ENCODE results near the gene PDE2A. TPM values are rescaled to one million over a fixed set of nuclear protein-coding genes. Genes with fewer than 3 reads are reported as not detected.
"Not testable (repeated sequence)": the region's sequence is repeated elsewhere in the genome, so short reads cannot be mapped to it uniquely, and the experiment has no call there.

PDE2A gene
- polyA plus RNA-seq, 3 donors: 0.18 to 1.7 (median 0.53) TPM

DNA sequence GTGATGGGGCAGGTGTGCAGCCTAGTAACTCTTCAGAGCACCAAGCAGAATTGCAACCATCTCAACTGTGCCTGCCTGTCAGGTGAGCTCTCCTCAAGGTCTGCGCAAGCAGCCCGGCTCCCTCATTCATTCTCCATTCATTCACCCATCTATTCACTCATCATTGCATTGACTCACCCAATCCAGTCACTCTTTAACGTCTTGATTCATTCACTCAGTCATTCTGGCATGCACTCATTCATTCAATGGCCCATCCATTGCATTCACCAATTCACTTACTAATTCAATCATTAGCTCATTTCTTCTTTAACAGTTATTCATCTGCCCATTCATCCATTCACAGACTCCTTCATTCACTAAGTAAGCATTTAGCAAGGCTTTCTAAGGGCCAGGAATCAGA, 111.8 kb downstream of the PDE2A start:
- Histone ChIP-seq H3K27me3 (ENCODE audit: control insufficient read depth in 2 of 2, insufficient read depth in 2 of 2, low read length in 2 of 2) (peaks cover 0 to 2% of the 10 kb centered on the region in 2 donors), H3K27ac (ENCODE audit: low read depth in 1 of 2, low read length in 2 of 2) (no peak overlapping the region), H3K9ac (ENCODE audit: insufficient read depth, low read length, poor library complexity, severe bottlenecking) (no peak overlapping the region), H2AFZ (ENCODE audit: insufficient read depth, low read depth, low read length, poor library complexity, severe bottlenecking) (no peak overlapping the region), H4K20me1 (ENCODE audit: insufficient read depth, low read length) (no peaks in the 10 kb centered on the region), H3K36me3 (replicated peaks in 1 of 2; ENCODE audit: control insufficient read depth in 1 of 2, insufficient read depth in 2 of 2, low read length in 2 of 2) (no peaks in the 10 kb centered on the region), H3K4me1 (ENCODE audit: control insufficient read depth in 1 of 2, insufficient read depth in 2 of 2, low read length in 2 of 2) (no peaks in the 10 kb centered on the region), H3K4me2 (replicated peaks; ENCODE audit: extremely low read depth, low read length, poor library complexity, severe bottlenecking) (no peak overlapping the region), H3K9me3 (replicated peaks in 1 of 2; ENCODE audit: control insufficient read depth in 1 of 2, insufficient read depth in 1 of 2, low read length in 2 of 2) (no peaks in the 10 kb centered on the region), H3K79me2 (ENCODE audit: insufficient read depth, low read length) (no peaks in the 10 kb centered on the region), H3K4me3 (replicated peaks in 1 of 3; ENCODE audit: low read depth in 2 of 3, low read length in 3 of 3) (no peak overlapping the region)
- 97% methylated on average over 3 of the region's 3 CpGs for WGBS (ENCODE audit: insufficient coverage)
- DNase-seq: no peak
- intact Hi-C loops (cut with micrococcal nuclease): loop anchor here in 1 of 2 donors (5.0 kb wide), 1 partner anchor 65 kb away; no protein-coding TSS in a partner anchor
- Mint-ChIP-seq H3K9me3 (peaks cover 0 to 2% (median 0%) of the 10 kb centered on the region in 7 donors), H3K27me3 (ENCODE audit: low read depth in 3 of 3) (peaks cover 0 to 7% (median 4%) of the 10 kb centered on the region in 3 donors), H3K4me3 (no peak overlapping the region), H3K4me1 (peaks cover 2% of the 10 kb centered on the region), H3K36me3 (no peaks in the 10 kb centered on the region), H3K27ac (no peak overlapping the region)
- TF ChIP-seq CTCF (IDR thresholded peaks at IDR 0.05): no peak

GRCh38 chr11:72561856-72562255, 112.4 kb downstream of the PDE2A start:
- intact Hi-C loops (cut with micrococcal nuclease): loop anchor here in 1 of 2 donors (5.0 kb wide), 1 partner anchor 65 kb away; no protein-coding TSS in a partner anchor
- Histone ChIP-seq H3K27ac (ENCODE audit: low read depth in 1 of 2, low read length in 2 of 2) (no peak overlapping the region), H3K9me3 (replicated peaks in 1 of 2; ENCODE audit: control insufficient read depth in 1 of 2, insufficient read depth in 1 of 2, low read length in 2 of 2) (no peaks in the 10 kb centered on the region), H3K79me2 (ENCODE audit: insufficient read depth, low read length) (no peaks in the 10 kb centered on the region), H3K4me2 (replicated peaks; ENCODE audit: extremely low read depth, low read length, poor library complexity, severe bottlenecking) (no peak overlapping the region), H3K27me3 (ENCODE audit: control insufficient read depth in 2 of 2, insufficient read depth in 2 of 2, low read length in 2 of 2) (peaks cover 0 to 8% of the 10 kb centered on the region in 2 donors), H3K36me3 (replicated peaks in 1 of 2; ENCODE audit: control insufficient read depth in 1 of 2, insufficient read depth in 2 of 2, low read length in 2 of 2) (no peaks in the 10 kb centered on the region), H3K4me3 (replicated peaks in 1 of 3; ENCODE audit: low read depth in 2 of 3, low read length in 3 of 3) (no peak overlapping the region), H4K20me1 (ENCODE audit: insufficient read depth, low read length) (no peaks in the 10 kb centered on the region), H3K4me1 (ENCODE audit: control insufficient read depth in 1 of 2, insufficient read depth in 2 of 2, low read length in 2 of 2) (no peaks in the 10 kb centered on the region), H2AFZ (ENCODE audit: insufficient read depth, low read depth, low read length, poor library complexity, severe bottlenecking) (no peak overlapping the region), H3K9ac (ENCODE audit: insufficient read depth, low read length, poor library complexity, severe bottlenecking) (no peak overlapping the region)
- Mint-ChIP-seq H3K36me3 (no peaks in the 10 kb centered on the region), H3K9me3 (peaks cover 0 to 2% (median 0%) of the 10 kb centered on the region in 7 donors), H3K27me3 (ENCODE audit: low read depth in 3 of 3) (peaks cover 0 to 10% (median 4%) of the 10 kb centered on the region in 3 donors), H3K4me3 (no peak overlapping the region), H3K4me1 (peaks cover 2% of the 10 kb centered on the region), H3K27ac (no peak overlapping the region)
- no peak for TF ChIP-seq CTCF (IDR thresholded peaks at IDR 0.05)
- 97% methylated on average over 4 of the region's 4 CpGs for WGBS (ENCODE audit: insufficient coverage)
- no peak for DNase-seq

GRCh38 chr11:72560864-72561263, 113.4 kb downstream of the PDE2A start:
- H3K9me3 ChIP-seq (replicated peaks in 1 of 2; ENCODE audit: control insufficient read depth in 1 of 2, insufficient read depth in 1 of 2, low read length in 2 of 2); H3K9ac ChIP-seq (ENCODE audit: insufficient read depth, low read length, poor library complexity, severe bottlenecking); H3K27ac ChIP-seq (ENCODE audit: low read depth in 1 of 2, low read length in 2 of 2); H3K4me1 ChIP-seq (ENCODE audit: control insufficient read depth in 1 of 2, insufficient read depth in 2 of 2, low read length in 2 of 2); H3K27ac Mint-ChIP-seq; H3K4me3 Mint-ChIP-seq; H3K36me3 ChIP-seq (replicated peaks in 1 of 2; ENCODE audit: control insufficient read depth in 1 of 2, insufficient read depth in 2 of 2, low read length in 2 of 2); H3K4me2 ChIP-seq (replicated peaks; ENCODE audit: extremely low read depth, low read length, poor library complexity, severe bottlenecking); H3K27me3 ChIP-seq (ENCODE audit: control insufficient read depth in 2 of 2, insufficient read depth in 2 of 2, low read length in 2 of 2); H3K9me3 Mint-ChIP-seq; H3K36me3 Mint-ChIP-seq; H4K20me1 ChIP-seq (ENCODE audit: insufficient read depth, low read length); H2AFZ ChIP-seq (ENCODE audit: insufficient read depth, low read depth, low read length, poor library complexity, severe bottlenecking); H3K79me2 ChIP-seq (ENCODE audit: insufficient read depth, low read length); DNase-seq; H3K4me3 ChIP-seq (replicated peaks in 1 of 3; ENCODE audit: low read depth in 2 of 3, low read length in 3 of 3); H3K4me1 Mint-ChIP-seq: not testable (repeated sequence)
- WGBS (ENCODE audit: insufficient coverage): 98% methylated on average over 15 of the region's 15 CpGs
- intact Hi-C loops (cut with micrococcal nuclease): loop anchor here in 1 of 2 donors (5.0 kb wide), 1 partner anchor 64 kb away; no protein-coding TSS in a partner anchor
- peaks cover 0 to 16% (median 4%) of the 10 kb centered on the region in 3 donors for H3K27me3 Mint-ChIP-seq (ENCODE audit: low read depth in 3 of 3)
